ENCODE results near the gene TGIF2. TPM values are rescaled to one million over a fixed set of nuclear protein-coding genes. Genes with fewer than 3 reads are reported as not detected.

The TGIF2 gene
- total and polyA plus RNA-seq, 9 of the 15 experiments (the other 6 are each of a cell fraction or from before 2014, with no cell fraction given), result 6.8 to 27.8 (median 15.7) TPM

GRCh38 chr20:36605399-36606157, 32.2 kb downstream of the TGIF2 start, which contains the start of gene RAB5IF (continued):
- TF ChIP-seq ZNF445 (CRISPR knock-in tag; IDR thresholded peaks at IDR 0.05; ENCODE audit: low read depth) (no peak), HEY1 (CRISPR knock-in tag; IDR thresholded peaks at IDR 0.05; ENCODE audit: borderline replicate concordance) (no peak), MEF2D (tag; conservative IDR thresholded peaks at IDR 0.05; ENCODE audit: low read depth) (0 out of 2 replicates have a peak, but pooled peaks have one; percentile 36), MAFF (IDR thresholded peaks at IDR 0.05; ENCODE audit: low read length) (no peak), ZNF12 (CRISPR knock-in tag; IDR thresholded peaks at IDR 0.05) (0 out of 2 replicates have a peak, but pooled peaks have one; percentile 16), RFX5 (IDR thresholded peaks at IDR 0.05; ENCODE audit: low read depth, low read length) (peak; percentile 50; the same call in 1 of the 2 replicates), GABPB1 (CRISPR knock-in tag; IDR thresholded peaks at IDR 0.05) (peak; percentile 98), SIN3B (IDR thresholded peaks at IDR 0.05; ENCODE audit: low read depth) (peak; percentile 78), TAF9B (IDR thresholded peaks at IDR 0.05; ENCODE audit: partially characterized antibody) (peak; percentile 19), NR2C2 (CRISPR knock-in tag; IDR thresholded peaks at IDR 0.05) (peak; percentile 68; the same call in 1 of the 2 replicates), NR2C2 (tag; IDR thresholded peaks at IDR 0.05) (peak; percentile 74), DEAF1 (CRISPR knock-in tag; IDR thresholded peaks at IDR 0.05) (no peak), MEIS2 (IDR thresholded peaks at IDR 0.05; ENCODE audit: partially characterized antibody) (peak; percentile 66), RBBP5 (IDR thresholded peaks at IDR 0.05; ENCODE audit: borderline replicate concordance, insufficient read depth, low read length, poor library complexity, severe bottlenecking) (peak; percentile 96)
- TF ChIP-seq, protein P1, sequence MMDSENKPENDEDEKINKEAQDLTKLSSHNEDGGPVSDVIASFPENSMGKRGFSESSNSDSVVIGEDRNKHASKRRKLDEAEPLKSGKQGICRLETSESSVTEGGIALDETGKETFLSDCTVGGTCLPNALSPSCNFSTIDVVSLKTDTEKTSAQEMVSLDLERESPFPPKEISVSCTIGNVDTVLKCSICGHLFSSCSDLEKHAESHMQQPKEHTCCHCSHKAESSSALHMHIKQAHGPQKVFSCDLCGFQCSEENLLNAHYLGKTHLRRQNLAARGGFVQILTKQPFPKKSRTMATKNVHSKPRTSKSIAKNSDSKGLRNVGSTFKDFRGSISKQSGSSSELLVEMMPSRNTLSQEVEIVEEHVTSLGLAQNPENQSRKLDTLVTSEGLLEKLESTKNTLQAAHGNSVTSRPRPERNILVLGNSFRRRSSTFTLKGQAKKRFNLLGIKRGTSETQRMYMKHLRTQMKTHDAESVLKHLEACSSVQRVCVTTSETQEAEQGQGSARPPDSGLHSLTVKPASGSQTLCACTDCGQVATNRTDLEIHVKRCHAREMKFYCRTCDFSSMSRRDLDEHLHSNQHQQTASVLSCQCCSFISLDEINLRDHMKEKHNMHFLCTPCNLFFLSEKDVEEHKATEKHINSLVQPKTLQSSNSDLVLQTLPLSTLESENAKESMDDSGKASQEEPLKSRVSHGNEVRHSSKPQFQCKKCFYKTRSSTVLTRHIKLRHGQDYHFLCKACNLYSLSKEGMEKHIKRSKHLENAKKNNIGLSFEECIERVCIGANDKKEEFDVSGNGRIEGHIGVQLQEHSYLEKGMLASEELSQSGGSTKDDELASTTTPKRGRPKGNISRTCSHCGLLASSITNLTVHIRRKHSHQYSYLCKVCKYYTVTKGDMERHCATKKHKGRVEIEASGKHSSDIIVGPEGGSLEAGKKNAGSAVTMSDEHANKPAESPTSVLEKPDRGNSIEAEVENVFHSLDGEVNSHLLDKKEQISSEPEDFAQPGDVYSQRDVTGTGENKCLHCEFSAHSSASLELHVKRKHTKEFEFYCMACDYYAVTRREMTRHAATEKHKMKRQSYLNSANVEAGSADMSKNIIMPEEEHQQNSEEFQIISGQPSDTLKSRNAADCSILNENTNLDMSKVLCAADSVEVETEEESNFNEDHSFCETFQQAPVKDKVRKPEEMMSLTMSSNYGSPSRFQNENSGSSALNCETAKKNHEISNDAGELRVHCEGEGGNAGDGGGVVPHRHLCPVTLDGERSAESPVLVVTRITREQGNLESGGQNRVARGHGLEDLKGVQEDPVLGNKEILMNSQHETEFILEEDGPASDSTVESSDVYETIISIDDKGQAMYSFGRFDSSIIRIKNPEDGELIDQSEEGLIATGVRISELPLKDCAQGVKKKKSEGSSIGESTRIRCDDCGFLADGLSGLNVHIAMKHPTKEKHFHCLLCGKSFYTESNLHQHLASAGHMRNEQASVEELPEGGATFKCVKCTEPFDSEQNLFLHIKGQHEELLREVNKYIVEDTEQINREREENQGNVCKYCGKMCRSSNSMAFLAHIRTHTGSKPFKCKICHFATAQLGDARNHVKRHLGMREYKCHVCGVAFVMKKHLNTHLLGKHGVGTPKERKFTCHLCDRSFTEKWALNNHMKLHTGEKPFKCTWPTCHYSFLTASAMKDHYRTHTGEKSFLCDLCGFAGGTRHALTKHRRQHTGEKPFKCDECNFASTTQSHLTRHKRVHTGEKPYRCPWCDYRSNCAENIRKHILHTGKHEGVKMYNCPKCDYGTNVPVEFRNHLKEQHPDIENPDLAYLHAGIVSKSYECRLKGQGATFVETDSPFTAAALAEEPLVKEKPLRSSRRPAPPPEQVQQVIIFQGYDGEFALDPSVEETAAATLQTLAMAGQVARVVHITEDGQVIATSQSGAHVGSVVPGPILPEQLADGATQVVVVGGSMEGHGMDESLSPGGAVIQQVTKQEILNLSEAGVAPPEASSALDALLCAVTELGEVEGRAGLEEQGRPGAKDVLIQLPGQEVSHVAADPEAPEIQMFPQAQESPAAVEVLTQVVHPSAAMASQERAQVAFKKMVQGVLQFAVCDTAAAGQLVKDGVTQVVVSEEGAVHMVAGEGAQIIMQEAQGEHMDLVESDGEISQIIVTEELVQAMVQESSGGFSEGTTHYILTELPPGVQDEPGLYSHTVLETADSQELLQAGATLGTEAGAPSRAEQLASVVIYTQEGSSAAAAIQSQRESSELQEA (IDR thresholded peaks at IDR 0.05; ENCODE audit: low read depth), result peak; percentile 96
- TF ChIP-seq, protein P2, sequence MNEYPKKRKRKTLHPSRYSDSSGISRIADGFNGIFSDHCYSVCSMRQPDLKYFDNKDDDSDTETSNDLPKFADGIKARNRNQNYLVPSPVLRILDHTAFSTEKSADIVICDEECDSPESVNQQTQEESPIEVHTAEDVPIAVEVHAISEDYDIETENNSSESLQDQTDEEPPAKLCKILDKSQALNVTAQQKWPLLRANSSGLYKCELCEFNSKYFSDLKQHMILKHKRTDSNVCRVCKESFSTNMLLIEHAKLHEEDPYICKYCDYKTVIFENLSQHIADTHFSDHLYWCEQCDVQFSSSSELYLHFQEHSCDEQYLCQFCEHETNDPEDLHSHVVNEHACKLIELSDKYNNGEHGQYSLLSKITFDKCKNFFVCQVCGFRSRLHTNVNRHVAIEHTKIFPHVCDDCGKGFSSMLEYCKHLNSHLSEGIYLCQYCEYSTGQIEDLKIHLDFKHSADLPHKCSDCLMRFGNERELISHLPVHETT (CRISPR knock-in tag; conservative IDR thresholded peaks at IDR 0.05 in 1 of 2, IDR thresholded peaks at IDR 0.05 in 1 of 2), result peak in 1 of 2 experiments; percentile 80; a peak in 2 of 4 replicates

Data from K562 (cell line).